Ascending aorta (tissue), 2 donors: Measurements from ENCODE around the gene RABGAP1L. TPM values are rescaled to one million over a fixed set of nuclear protein-coding genes. Genes with fewer than 3 reads are reported as not detected.

Source experiments
- DNase-seq, 2 donors: peaks; one replicate each; pipeline ENCODE4 v3.0.0-alpha.2; 2019; ENCODE audit warnings: low spot score in 2 of 2
- H3K27ac ChIP-seq, 2 donors: fragments of 200-600 bp; sonication (generic); one replicate each; pipeline ENCODE4 v1.5.1; 2016 to 2017; ENCODE audit warnings: mild to moderate bottlenecking in 1 of 2
- H3K27me3 ChIP-seq: fragments of 200-600 bp; sonication (generic); one replicate; pipeline ENCODE4 v1.5.1; 2017
- H3K36me3 ChIP-seq, 2 donors: fragments of 200-600 bp; sonication (generic); one replicate each; pipeline ENCODE4 v1.5.1; 2016
- H3K4me1 ChIP-seq, 2 donors: fragments of 200-600 bp; sonication (generic); one replicate each; pipeline ENCODE4 v1.5.1; 2016 to 2017; ENCODE audit warnings: mild to moderate bottlenecking in 1 of 2
- H3K4me3 ChIP-seq, 2 donors: fragments of 200-600 bp; sonication (generic); one replicate each; pipeline ENCODE4 v1.5.1; 2016 to 2017; ENCODE audit warnings: mild to moderate bottlenecking in 1 of 2
- H3K9me3 ChIP-seq, 2 donors: fragments of 200-600 bp; sonication (generic); one replicate each; pipeline ENCODE4 v1.5.1; 2016
- intact Hi-C: fragments of 100-400 bp; cut with DNase I; formaldehyde crosslinking; loops from one replicate; pipeline ENCODE4 v1.15.1; 2023
- total RNA-seq: library from RNA; depleted of rRNA; stranded (reverse); fragments of >200 nt; gene quantifications from one replicate; pipeline ENCODE4 v1.1.0, GENCODE V29; 2016
- TF ChIP-seq, protein P1 (sequence below), 3 experiments: fragments of 200-600 bp in 2 of 3; fragments of 450-650 bp in 1 of 3; sonication (generic) in 2 of 3; IDR thresholded peaks; one replicate each; pipeline ENCODE4 v1.5.1; 2016 to 2019; ENCODE audit warnings: antibody characterized with exemption in 3 of 3, mild to moderate bottlenecking in 1 of 3, moderate library complexity in 1 of 3

Gene RABGAP1L
- total RNA-seq, 1 donor from 2014 or later = 48.4 TPM

- TF ChIP-seq, protein P1, sequence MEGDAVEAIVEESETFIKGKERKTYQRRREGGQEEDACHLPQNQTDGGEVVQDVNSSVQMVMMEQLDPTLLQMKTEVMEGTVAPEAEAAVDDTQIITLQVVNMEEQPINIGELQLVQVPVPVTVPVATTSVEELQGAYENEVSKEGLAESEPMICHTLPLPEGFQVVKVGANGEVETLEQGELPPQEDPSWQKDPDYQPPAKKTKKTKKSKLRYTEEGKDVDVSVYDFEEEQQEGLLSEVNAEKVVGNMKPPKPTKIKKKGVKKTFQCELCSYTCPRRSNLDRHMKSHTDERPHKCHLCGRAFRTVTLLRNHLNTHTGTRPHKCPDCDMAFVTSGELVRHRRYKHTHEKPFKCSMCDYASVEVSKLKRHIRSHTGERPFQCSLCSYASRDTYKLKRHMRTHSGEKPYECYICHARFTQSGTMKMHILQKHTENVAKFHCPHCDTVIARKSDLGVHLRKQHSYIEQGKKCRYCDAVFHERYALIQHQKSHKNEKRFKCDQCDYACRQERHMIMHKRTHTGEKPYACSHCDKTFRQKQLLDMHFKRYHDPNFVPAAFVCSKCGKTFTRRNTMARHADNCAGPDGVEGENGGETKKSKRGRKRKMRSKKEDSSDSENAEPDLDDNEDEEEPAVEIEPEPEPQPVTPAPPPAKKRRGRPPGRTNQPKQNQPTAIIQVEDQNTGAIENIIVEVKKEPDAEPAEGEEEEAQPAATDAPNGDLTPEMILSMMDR (IDR thresholded peaks at IDR 0.05) = no peak
- no peaks in the 10 kb centered on the region for H3K27me3 ChIP-seq
- DNase-seq = no peak
- no peak overlapping the region for H3K4me3 ChIP-seq
- H3K4me1 ChIP-seq = no peaks in the 10 kb centered on the region
- no peaks in the 10 kb centered on the region for H3K9me3 ChIP-seq
- intact Hi-C loops = no loop called here
- H3K27ac ChIP-seq = no peak overlapping the region
- H3K36me3 ChIP-seq = no peaks in the 10 kb centered on the region
Measured at GRCh38 chr1:174358344-174358743, 199.0 kb downstream of the RABGAP1L start.

- no peaks in the 10 kb centered on the region for H3K9me3 ChIP-seq
- no peak overlapping the region for H3K27ac ChIP-seq
- no peak for DNase-seq
- intact Hi-C loops = no loop called here
- no peaks in the 10 kb centered on the region for H3K36me3 ChIP-seq
- H3K4me3 ChIP-seq = no peak overlapping the region
- TF ChIP-seq, protein P1 (IDR thresholded peaks at IDR 0.05) = no peak
- H3K4me1 ChIP-seq = no peaks in the 10 kb centered on the region
- H3K27me3 ChIP-seq = no peaks in the 10 kb centered on the region
Measured at GRCh38 chr1:174358786-174359453, 199.6 kb downstream of the RABGAP1L start.

DNA sequence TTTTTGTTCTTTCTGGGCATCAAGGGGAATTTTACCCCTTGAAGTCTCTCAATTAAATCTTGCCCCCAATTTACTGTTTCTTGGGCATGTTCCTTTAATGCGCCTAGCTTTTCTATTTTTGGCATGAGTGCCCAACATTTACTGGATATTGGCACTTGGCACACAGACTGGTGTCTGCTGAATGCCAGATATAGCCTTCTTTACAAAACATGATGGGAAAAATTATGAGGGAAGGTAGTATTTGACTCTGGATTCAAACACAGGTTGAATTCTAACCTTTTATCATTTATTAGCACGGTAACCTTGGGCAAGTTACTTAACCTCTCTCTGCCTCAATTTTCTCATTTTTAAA, 200.1 kb downstream of the RABGAP1L start:
- Histone ChIP-seq H3K4me1 (no peaks in the 10 kb centered on the region), H3K27ac (no peak overlapping the region), H3K27me3 (no peaks in the 10 kb centered on the region), H3K4me3 (no peak overlapping the region), H3K9me3 (no peaks in the 10 kb centered on the region), H3K36me3 (no peaks in the 10 kb centered on the region)
- intact Hi-C loops = no loop called here
- TF ChIP-seq, protein P1 (IDR thresholded peaks at IDR 0.05) = no peak
- no peak for DNase-seq

DNA sequence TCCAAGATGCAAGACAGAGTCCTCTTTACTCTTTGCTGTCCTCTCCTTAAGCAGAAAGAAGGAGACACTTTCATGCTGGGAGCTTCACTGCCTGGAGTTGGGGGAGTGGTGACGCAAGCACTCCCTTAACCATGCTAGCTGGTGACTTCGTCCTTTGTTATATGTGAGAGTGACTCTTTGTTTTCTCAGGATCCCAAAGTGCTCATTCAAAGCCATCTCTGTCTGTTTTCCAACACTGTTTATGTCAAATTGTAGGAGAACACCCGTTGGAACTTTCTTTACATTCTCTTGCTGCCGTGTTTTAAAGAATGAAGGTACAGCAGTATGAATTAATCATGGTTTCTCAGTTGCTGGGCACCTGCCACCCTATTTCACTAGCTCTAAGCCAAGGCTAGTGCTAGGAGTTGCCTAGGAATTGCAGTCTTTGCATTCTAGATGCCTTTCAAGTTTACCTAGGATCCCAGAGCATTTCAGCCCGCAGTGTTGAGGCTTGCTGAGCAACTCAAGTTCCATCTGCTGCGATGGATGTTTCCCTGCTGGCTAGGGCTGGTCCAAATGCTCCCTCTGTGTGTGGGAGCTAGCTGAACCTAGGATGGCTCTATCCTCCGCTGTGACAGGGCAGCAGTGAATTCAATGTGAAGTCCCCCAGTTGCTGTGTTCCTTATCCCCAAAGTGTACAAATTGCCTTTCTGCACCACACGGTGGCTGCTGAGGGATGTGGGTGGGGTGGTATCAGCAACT, 205.8 kb downstream of the RABGAP1L start:
- Histone ChIP-seq H3K4me1 (no peaks in the 10 kb centered on the region), H3K27ac (no peak overlapping the region), H3K36me3 (no peaks in the 10 kb centered on the region), H3K9me3 (no peaks in the 10 kb centered on the region), H3K27me3 (no peaks in the 10 kb centered on the region), H3K4me3 (no peak overlapping the region)
- DNase-seq = no peak
- TF ChIP-seq, protein P1 (IDR thresholded peaks at IDR 0.05) = no peak
- intact Hi-C loops = no loop called here

DNA sequence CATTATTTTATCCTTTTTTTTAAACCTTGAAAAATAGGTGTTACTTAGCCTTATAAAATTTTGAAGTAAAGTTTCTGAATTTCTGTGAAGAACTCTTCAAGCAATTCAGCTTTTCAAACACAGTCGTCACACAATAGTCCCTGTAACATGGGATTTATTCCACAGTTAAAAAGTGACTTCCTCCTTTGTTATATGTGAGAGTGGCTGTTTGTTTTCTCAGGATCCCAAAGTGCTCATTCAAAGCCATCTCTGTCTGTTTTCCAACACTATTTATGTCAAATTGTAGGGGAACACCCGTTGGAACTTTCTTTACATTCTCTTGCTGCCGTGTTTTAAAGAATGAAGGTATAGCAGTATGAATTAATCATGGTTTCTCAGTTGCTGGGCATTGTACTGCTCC, 207.6 kb downstream of the RABGAP1L start:
- Histone ChIP-seq H3K27me3 (no peaks in the 10 kb centered on the region), H3K4me1 (no peaks in the 10 kb centered on the region), H3K27ac (no peak overlapping the region), H3K4me3 (no peak overlapping the region), H3K36me3 (no peaks in the 10 kb centered on the region), H3K9me3 (no peaks in the 10 kb centered on the region)
- no peak for DNase-seq
- intact Hi-C loops = no loop called here
- TF ChIP-seq, protein P1 (IDR thresholded peaks at IDR 0.05) = no peak
